ENCODE measurements around the gene MROH2A.

DNA sequence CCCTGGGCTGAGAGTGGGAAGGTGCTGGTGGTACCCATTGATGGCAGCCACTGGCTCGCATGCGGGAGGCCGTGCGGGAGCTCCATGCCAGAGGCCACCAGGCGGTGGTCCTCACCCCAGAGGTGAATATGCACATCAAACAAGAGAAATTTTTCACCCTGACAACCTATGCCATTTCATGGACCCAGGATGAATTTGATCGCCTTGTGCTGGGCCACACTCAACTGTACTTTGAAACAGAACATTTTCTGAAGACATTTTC is 30.9 kb upstream of the MROH2A start:
- TF ChIP-seq, protein P1, sequence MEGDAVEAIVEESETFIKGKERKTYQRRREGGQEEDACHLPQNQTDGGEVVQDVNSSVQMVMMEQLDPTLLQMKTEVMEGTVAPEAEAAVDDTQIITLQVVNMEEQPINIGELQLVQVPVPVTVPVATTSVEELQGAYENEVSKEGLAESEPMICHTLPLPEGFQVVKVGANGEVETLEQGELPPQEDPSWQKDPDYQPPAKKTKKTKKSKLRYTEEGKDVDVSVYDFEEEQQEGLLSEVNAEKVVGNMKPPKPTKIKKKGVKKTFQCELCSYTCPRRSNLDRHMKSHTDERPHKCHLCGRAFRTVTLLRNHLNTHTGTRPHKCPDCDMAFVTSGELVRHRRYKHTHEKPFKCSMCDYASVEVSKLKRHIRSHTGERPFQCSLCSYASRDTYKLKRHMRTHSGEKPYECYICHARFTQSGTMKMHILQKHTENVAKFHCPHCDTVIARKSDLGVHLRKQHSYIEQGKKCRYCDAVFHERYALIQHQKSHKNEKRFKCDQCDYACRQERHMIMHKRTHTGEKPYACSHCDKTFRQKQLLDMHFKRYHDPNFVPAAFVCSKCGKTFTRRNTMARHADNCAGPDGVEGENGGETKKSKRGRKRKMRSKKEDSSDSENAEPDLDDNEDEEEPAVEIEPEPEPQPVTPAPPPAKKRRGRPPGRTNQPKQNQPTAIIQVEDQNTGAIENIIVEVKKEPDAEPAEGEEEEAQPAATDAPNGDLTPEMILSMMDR (conservative IDR thresholded peaks at IDR 0.05; ENCODE audit: low read length), result no peak
- TF ChIP-seq EZH2phosphoT487 (IDR thresholded peaks at IDR 0.05; ENCODE audit: borderline replicate concordance), result no peak
